Neural progenitor cell (in vitro differentiated cells): Measurements from ENCODE around the gene HYPK.

Experiments
- CTCF ChIP-seq: fragments of 200-600 bp; sonication (generic); IDR thresholded peaks from 2 replicates; pipeline ENCODE4 v1.5.1; 2017; ENCODE audit warnings: antibody characterized with exemption, mild to moderate bottlenecking
- EZH2 ChIP-seq: fragments of 200-600 bp; sonication (generic); IDR thresholded peaks from 2 replicates; pipeline ENCODE4 v1.6.1; 2017; ENCODE audit warnings: antibody characterized with exemption, mild to moderate bottlenecking, moderate library complexity
- EZH2phosphoT487 ChIP-seq: fragments of 200-600 bp; sonication (generic); IDR thresholded peaks from 2 replicates; pipeline ENCODE4 v1.6.1; 2017; ENCODE audit warnings: antibody characterized with exemption

GRCh38 chr15:43791993-43792760 is 8.2 kb upstream of the HYPK start, which contains the start of gene SERF2:
- TF ChIP-seq CTCF (no peak), EZH2phosphoT487 (no peak), EZH2 (no peak)
